K562 treated with DMSO at 1 percent for 24 hours (cell line): ENCODE data around the gene FBXO8. TPM values are rescaled to one million over a fixed set of nuclear protein-coding genes. Genes with fewer than 3 reads are reported as not detected.

Experiments
- total RNA-seq: library from RNA; unstranded; fragments of 300-600 nt; gene quantifications from 2 replicates; pipeline ENCODE4 v1.2.3, GENCODE V29; 2022; ENCODE audit warnings: low read depth; ENCODE audit not compliant: insufficient read depth

The FBXO8 gene, protein sequence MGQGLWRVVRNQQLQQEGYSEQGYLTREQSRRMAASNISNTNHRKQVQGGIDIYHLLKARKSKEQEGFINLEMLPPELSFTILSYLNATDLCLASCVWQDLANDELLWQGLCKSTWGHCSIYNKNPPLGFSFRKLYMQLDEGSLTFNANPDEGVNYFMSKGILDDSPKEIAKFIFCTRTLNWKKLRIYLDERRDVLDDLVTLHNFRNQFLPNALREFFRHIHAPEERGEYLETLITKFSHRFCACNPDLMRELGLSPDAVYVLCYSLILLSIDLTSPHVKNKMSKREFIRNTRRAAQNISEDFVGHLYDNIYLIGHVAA
- total RNA-seq: 14.9 and 18.7 TPM in 2 replicates

DNA sequence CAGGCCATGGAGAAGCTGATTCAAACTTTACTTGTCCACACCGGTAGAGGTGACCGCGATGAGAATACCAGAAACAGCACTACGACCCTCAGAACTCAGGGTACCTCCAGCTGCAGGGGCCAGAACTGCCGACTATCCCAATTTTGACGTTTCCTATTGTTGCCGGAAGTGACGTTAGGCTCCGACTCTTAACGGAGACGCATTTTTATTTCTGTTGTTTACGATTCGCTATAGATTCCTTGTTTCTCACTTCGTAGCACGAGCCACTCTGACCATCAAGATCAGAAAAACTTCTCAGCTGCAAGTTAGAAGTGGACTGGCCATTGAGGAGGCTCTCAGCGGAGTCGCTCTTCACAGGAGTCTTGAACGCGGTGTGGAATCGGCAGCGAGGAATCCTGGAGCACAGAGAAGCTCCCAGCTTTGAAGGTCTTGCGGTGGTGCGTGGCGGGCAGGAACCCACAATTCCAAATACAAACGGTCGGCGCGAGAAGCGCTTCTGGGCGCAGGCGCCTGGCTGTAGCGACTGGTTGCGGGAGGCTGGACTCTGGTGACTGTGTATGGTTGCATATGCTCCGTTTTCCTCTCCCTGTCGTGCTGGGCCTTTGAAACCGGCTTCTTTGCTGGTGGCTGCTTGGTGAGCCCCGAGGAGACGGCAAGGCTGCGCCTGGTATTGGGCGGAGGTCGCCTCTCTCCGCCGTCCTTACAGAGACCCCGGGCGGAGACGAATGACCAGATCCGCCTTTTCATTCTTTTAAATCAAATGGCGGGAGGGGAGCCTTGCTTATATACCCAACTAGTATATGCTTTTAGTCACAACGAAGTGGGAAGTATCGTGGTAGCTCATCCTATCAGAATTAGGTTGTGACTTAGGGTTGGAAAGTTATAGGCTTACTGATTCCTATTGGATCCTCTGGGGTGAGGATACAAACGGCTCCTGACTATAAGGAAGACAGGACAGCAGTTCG is at the start of gene FBXO8, which contains the start of gene CEP44:
Gene FBXO8 (minus strand): TSS at position 161 of the 965 bp plus-strand sequence. CDS start 20,575 bp downstream, outside the sequence.
Gene CEP44 (plus strand): TSS at position 405 of the 965 bp plus-strand sequence. CDS start 15,211 bp downstream, outside the sequence.

Other genes with a start within 250 kb of the FBXO8 start
- 11.2 and 11.7 TPM in 2 replicates for gene CEP44, start 244 bp upstream of the FBXO8 start, total RNA-seq
- 1.8 and 2.7 TPM in 2 replicates for gene HPGD, start 238.8 kb upstream of the FBXO8 start, total RNA-seq